Neural cell (in vitro differentiated cells): ENCODE measurements around the gene JHY.

Source experiments
- CTCF ChIP-seq: fragments of 450-650 bp; IDR thresholded peaks from 2 replicates; pipeline ENCODE4 v1.5.1; 2014; ENCODE audit warnings: antibody characterized with exemption, mild to moderate bottlenecking, moderate library complexity; ENCODE audit not compliant: poor library complexity, severe bottlenecking
- POLR2AphosphoS5 ChIP-seq: IDR thresholded peaks from 2 replicates; pipeline ENCODE4 v1.6.1; 2012
- SMC3 ChIP-seq: fragments of 450-650 bp; conservative IDR thresholded peaks from 2 replicates; pipeline ENCODE4 v1.6.1; 2014; ENCODE audit warnings: antibody characterized with exemption, mild to moderate bottlenecking, moderate library complexity; ENCODE audit not compliant: poor library complexity
- TF ChIP-seq, protein P1 (sequence below): IDR thresholded peaks from 2 replicates; pipeline ENCODE4 v1.6.1; 2012; ENCODE audit warnings: borderline replicate concordance

DNA sequence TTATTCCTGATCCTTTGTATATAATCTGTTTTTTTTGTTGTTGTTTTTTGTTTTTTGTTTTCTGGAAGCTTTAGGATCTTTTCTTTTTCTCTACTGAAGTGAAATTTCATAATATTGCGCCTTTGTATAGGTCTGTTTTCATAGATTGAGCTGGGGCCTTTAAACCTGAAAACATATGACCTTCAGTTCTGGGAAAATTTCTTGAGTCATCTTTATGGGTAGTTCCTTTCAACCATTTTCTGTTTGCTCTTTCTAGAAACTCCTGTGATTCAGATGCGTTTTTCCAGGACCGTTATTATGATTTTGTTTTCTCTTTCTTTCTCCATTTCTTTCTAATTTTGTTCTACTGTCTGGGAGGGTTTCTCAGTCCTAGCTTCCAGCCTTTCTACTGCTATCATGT lies 55.4 kb downstream of the JHY start:
- no peak for TF ChIP-seq CTCF
- no peak for TF ChIP-seq POLR2AphosphoS5
- TF ChIP-seq, protein P1, sequence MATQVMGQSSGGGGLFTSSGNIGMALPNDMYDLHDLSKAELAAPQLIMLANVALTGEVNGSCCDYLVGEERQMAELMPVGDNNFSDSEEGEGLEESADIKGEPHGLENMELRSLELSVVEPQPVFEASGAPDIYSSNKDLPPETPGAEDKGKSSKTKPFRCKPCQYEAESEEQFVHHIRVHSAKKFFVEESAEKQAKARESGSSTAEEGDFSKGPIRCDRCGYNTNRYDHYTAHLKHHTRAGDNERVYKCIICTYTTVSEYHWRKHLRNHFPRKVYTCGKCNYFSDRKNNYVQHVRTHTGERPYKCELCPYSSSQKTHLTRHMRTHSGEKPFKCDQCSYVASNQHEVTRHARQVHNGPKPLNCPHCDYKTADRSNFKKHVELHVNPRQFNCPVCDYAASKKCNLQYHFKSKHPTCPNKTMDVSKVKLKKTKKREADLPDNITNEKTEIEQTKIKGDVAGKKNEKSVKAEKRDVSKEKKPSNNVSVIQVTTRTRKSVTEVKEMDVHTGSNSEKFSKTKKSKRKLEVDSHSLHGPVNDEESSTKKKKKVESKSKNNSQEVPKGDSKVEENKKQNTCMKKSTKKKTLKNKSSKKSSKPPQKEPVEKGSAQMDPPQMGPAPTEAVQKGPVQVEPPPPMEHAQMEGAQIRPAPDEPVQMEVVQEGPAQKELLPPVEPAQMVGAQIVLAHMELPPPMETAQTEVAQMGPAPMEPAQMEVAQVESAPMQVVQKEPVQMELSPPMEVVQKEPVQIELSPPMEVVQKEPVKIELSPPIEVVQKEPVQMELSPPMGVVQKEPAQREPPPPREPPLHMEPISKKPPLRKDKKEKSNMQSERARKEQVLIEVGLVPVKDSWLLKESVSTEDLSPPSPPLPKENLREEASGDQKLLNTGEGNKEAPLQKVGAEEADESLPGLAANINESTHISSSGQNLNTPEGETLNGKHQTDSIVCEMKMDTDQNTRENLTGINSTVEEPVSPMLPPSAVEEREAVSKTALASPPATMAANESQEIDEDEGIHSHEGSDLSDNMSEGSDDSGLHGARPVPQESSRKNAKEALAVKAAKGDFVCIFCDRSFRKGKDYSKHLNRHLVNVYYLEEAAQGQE: no peak
- no peak for TF ChIP-seq SMC3
